OCI-LY7 (cell line): ENCODE data around the gene MUSK.

ENCODE experiments used
- EZH2phosphoT487 ChIP-seq: fragments of 200-600 bp; sonication (generic); IDR thresholded peaks from 2 replicates; pipeline ENCODE4 v1.6.1; 2018; ENCODE audit warnings: low read depth, borderline replicate concordance, mild to moderate bottlenecking, mixed run types, antibody characterized with exemption, low read length, moderate library complexity, mixed read lengths
- TF ChIP-seq, protein P1 (sequence below): fragments of 200-600 bp; sonication (generic); conservative IDR thresholded peaks from 2 replicates; pipeline ENCODE4 v1.5.1; 2014; ENCODE audit warnings: mild to moderate bottlenecking, antibody characterized with exemption, low read length, moderate library complexity, mixed read lengths

DNA sequence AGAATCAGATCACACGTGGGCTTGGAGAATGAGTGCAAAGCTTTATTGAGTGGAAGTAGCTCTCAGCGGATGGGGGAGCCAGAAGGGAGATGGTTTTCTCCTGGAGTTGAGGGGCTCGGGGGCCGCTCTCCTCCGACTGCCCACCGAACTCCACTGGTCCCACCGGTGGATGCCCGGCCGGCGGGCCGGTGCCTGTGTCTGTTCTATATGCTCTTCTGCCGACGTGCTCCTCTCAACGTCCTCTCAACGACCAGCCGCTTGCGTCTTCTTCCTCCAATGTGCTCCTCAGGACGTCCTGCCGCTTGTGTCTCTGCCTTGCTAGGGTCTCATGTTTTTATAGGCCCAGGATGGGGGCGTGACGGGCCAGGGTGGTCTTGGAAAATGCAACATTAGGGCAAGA, 161.9 kb downstream of the MUSK start:
- TF ChIP-seq, protein P1, sequence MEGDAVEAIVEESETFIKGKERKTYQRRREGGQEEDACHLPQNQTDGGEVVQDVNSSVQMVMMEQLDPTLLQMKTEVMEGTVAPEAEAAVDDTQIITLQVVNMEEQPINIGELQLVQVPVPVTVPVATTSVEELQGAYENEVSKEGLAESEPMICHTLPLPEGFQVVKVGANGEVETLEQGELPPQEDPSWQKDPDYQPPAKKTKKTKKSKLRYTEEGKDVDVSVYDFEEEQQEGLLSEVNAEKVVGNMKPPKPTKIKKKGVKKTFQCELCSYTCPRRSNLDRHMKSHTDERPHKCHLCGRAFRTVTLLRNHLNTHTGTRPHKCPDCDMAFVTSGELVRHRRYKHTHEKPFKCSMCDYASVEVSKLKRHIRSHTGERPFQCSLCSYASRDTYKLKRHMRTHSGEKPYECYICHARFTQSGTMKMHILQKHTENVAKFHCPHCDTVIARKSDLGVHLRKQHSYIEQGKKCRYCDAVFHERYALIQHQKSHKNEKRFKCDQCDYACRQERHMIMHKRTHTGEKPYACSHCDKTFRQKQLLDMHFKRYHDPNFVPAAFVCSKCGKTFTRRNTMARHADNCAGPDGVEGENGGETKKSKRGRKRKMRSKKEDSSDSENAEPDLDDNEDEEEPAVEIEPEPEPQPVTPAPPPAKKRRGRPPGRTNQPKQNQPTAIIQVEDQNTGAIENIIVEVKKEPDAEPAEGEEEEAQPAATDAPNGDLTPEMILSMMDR: no peak
- no peak for TF ChIP-seq EZH2phosphoT487
